Activated naive CD8-positive, alpha-beta T cell treated with anti-CD3 and anti-CD28 coated beads, Interleukin-2, amount 50 U/mL, for 16 hours (primary cell): Measurements from ENCODE around the gene CHP2.
"Not testable (repeated sequence)": the region's sequence is repeated elsewhere in the genome, so short reads cannot be mapped to it uniquely, and the experiment has no call there.

Experiments used
- DNase-seq: peaks from one replicate; pipeline ENCODE4 v3.0.0-alpha.2; 2020; ENCODE audit warnings: low read depth, low spot score

The CHP2 gene

DNA sequence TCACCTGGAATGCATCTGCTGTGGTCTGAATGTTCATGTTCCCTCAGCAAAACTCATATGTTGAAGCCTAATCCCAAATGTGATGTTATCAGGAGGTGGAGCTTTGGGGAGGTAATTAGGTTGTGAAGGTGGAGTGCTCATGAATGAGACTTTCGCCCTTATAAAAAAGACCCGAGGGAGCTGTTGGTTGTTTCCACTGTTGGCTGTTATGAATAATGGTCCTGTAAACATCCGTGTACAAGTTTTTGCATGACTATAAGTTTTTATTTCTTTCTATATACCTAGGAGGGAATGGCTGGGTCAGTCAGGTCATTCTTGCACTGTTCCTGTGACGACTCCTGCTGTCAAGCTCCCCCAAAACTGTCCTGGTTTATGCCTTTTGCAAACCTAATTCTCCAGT is 9.6 kb upstream of the CHP2 start:
- DNase-seq: no peak

DNA sequence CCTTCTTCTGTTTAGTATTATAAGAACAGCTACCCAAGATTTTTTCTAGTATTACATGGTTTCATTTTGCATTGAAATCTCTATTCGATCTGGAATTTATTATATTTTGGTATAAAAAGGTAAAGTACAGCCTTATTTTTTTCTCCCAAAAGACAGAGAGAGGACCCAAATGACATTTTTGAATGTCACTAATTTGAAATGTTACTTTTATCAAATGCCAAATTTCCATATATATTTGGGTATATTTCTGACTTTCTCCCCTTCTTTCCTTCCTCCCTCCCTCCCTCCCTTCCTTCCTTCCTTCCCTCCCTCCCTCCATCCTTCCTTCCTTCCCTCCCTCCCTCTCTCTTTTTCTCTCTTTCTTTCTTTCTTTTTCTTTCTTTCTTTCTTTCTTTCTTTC is 6.2 kb upstream of the CHP2 start:
- no peak for DNase-seq

DNA sequence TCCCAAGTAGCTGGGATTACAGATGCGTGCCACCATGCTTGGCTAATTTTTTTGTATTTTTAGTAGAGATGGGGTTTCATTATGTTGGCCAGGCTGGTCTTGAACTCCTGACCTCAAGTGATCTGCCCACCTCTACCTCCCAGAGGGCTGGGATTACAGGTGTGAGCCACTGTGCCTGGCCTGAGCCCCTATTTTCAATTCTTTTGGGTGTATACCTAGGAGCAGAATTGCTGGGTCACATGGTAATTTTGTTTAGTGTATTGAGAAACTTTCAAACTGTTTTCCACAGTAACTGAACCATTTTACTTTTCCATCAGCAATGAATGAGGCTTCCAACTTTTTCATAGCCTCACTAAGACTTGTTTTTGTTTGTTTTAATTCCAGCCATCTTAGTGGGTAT is 3.8 kb upstream of the CHP2 start:
- DNase-seq: not testable (repeated sequence)

DNA sequence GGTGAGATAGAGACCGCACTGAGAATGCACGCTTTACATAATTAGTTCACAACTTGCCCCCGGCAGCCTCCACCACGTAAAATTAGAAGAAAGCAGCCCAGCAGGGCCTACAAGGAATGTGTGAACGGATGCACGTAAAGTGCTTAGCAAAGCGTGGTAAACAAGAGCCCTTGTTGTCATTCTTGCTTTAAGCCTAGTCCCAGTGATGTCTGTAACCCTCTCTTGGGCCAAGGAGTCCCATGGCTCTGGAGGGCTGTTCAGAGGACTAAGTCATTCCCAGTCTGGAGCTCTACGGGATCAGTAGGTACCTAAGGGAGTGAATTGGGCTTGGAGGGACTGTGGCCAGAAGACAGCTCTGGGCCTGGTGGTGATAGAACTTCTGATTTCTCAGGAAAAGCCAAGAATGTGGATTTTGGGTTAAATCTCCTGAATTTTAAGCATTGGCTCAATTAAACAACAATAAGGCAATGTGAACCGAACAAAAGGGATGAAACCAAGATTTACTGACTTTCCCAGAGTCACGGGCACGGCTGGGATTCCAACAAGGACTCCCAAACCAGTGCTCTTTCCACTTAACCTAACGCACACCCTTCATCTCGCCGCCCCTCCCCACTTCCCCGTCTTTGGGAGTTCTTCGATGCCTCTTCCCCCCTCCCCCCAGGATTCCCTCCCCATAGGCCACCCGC is 775 bp upstream of the CHP2 start:
- no peak for DNase-seq

DNA sequence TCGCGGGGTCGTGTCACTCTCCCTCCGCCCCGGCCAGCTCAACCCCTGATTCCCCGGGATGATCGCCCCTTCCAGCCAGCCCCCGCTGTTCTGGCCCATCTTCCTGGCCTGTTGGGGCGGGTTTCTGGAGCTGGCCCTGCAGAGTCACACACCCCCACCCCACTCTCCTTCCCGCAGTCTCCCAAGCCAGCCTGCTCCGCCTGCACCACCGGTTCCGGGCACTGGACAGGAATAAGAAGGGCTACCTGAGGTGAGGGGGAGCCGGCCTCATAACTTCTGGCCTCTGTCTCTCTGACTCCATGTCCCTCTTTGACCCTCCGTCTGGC is 621 bp downstream of the CHP2 start:
- DNase-seq: no peak

DNA sequence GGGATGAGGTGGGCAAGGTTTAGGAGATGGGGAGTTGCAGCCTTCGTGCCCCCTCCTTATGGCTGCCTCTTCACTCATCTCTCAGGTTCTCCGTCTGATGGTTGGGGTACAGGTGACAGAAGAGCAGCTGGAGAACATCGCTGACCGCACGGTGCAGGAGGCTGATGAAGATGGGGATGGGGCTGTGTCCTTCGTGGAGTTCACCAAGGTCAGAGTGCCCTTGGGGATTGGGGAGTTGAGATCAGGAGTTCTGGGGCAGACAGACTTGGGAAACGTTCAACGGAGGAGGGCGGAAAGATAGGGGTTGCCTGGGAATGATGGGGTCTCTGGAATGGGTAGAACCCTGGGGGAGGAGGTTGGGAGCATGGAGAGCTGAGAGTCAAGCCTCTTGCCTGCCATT is 2.3 kb downstream of the CHP2 start:
- DNase-seq: no peak

DNA sequence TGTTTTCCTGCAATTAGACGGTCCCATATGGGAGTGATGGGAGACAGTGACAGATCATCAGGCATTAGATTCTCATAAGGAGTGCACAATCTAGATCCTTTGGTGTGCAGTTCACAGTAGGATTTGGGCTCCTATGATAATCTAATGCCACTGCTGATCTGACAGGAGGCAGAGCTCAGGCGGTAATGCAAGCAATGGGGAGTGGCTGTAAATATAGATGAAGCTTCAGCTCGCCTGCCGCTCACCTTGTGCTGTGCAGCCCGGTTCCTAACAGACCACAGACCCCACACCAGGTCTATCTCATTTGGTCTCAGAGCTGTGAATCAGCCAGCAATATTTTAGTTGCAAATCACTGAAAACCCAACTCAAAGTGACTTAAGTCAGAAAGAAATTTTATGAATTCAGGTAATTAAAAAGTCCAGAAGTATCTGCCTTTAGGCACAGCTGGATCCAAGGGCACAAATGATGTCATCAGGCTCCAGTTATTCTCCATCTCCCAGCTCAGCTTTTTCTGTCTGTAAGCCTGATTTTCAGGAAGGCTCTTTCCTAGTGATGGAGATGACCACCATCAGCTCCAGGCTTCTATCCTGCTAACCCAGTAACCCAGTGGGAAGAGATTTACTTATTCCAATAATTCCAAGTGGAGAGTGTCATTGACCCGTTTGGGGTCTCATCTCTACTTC is 3.3 kb downstream of the CHP2 start:
- DNase-seq: no peak

DNA sequence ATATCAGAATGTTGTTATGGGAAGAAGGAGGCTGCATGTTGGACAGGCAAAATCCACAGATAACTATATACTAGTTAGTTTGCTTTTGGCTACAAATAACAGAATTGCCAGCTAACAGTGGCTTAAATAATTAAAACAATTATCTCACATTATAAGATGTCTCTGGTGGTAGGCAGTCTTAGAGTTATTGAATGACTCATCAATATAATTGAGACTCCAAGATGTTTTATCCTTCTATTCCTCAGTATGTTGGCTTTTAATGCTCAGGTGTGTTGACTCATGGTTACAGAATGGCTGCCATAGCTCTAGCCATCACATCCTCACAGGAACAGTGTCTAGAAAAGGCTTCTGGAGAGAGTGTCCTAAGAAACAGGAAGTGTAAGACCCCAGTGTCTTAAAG is 11.1 kb downstream of the CHP2 start:
- DNase-seq: no peak

DNA sequence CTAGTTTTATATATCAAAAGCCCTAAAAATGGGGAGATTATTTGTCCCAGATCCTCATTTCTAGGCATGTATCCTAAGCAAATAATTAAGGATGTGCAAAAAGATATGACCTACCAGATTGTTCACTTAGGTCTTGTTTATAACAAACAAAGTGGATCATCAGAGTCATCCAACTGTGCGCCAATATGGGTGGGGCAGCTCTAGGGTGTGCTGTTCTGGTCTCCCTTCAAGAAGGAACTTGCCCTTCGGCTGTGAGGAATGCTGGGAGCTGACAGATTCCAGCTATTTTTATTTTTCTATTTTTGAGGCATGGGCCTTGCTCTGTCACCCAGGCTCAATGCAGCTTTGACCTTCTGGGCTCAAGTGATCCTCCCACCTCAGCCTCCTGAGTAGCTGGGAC is 13.8 kb downstream of the CHP2 start:
- DNase-seq: no peak

DNA sequence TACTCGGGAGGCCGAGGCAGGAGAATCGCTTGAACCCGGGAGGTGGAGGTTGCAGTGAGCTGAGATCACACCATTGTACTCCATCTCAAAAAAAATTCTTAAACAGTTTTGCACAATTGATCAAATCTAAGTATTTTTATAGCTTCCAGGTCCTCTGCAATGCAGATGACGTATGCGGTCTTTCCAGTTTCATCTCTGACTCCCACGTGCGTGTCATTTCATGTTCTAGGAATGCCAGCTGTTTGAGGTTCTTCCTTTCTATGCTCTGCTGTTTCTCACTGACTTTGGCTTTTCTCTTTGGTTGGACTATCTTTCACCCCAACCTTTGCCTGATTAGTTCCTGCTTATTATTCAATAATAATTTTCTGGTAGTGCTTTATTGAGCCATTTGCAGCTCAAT is 16.2 kb downstream of the CHP2 start:
- no peak for DNase-seq

DNA sequence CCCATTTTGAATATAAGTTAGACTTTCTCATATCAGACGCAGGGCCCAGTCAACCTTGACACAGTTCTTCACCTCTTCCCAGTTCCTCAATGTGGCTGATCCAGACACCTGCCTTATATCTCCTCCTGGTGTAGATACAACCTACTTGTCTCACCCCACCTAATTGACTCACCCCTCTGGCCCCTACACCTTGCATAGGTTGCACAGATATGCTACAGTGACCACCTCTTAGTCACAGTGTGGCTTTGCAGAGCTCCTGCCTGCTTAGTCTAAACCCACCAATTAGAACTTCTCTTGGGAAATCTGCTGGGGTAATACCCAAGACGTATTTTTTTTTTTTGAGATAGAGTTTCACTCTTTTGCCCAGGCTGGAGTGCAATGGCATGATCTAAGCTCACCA is 16.8 kb downstream of the CHP2 start:
- DNase-seq: no peak

DNA sequence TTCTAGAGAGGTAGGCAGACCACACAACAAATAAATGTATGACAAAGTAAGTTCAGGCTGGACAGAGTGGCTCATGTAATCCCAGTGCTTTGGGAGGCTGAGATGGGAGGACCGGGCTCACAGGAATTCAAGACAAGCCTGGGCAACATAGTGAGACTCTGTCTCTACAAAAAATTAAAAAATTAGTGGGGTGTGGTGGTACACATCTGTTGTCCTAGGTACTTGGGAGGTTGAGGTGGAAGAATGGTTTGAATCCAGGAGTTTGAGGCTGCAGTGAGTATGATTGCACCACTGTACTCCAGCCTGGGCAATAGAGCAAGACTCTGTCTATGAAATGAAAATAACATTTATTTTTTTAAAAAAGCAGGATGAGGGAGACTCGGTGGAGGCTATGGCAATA is 18.5 kb downstream of the CHP2 start:
- no peak for DNase-seq

DNA sequence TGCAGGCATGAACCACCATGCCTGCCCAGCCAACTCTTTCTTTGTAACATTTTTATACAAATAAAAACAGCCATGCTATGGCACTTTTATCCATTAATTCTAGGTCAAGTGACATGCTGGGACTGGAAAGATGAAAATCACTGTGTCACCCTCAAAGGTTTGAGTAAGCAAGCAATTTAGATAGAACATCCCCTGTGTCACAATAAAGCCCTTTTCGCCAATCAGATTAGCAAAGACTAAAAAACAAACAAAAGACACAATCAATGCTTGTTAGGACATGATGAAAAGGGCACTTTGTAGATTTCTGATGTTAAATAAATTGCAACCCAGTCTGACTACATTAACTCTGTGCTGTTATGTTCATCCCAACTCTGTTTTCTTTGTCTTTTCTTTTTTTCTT is 26.4 kb downstream of the CHP2 start:
- no peak for DNase-seq

DNA sequence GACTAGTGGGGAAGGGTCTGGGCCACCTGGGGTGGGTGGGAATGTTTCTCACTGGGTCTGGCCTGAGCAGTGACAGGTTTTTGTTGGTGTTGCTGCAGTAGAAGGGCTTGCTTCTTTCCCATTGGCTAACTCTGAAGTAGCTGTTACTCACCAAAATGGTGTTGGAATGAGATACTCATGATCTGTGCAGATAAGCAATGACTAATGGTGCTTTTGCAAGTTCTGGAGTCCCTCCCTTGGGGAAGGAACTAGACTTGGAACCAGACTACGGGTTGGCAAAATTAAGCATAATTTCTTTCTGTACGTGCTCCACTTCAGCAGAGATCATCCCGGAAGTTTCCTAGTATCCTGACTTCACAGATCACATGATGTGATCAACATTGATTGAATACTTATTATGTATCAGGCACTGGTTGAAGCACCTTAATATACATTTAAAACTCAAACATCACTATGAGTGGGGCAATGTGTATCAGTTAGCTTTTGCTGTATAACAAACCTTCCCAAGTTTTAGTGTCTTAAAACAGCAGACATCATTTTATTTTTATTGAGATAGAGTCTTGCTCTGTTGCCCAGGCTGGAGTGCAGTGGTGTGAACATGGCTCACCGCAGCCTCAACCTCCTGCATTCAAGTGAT is 30.1 kb downstream of the CHP2 start:
- DNase-seq: no peak

DNA sequence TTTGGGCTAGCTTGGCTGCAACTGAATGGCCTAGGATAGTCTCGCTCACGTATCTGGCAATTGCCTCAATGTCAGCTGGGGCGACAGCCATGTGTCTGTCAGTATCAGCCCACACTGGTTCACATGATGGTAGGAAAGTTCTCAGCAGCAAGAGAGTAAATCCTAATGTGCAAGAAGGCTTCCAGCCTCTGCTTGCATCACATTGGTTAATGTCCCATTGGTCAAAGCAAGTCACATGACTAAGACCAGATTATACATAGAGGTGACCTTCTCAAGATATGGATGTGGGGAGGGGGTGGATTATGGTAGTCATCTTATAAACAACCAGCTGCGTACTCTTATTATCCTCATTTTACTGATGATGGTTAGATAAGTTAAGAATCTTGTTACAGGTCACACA is 31.0 kb downstream of the CHP2 start:
- DNase-seq: no peak

DNA sequence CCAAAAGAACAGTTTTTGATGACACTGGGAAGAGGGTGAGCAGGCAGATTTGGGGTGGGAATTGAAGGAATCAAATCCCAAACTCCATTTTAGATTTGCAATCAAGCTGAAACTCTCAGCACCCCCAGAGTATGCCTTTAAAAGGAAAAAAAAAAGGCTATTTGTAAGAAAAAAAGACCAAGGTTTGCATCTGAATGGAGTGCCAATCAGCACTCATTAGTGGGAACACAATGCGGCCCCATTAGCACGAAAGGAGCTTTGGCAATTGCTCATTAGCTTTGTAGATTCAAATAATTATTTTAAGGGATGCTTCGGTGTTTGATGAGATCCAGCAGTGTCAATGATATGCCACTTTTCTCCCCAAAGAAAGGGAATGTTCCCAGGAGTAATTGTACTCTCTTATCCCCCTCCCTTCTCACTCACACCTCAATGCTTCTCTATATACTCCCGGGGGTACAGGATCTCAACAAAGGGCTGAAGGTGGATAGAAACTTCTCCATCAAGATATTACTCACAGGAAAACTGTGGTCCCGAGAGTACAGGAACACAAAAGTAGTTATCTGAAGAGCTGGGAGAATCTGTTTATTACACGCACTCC is 32.2 kb downstream of the CHP2 start:
- no peak for DNase-seq

DNA sequence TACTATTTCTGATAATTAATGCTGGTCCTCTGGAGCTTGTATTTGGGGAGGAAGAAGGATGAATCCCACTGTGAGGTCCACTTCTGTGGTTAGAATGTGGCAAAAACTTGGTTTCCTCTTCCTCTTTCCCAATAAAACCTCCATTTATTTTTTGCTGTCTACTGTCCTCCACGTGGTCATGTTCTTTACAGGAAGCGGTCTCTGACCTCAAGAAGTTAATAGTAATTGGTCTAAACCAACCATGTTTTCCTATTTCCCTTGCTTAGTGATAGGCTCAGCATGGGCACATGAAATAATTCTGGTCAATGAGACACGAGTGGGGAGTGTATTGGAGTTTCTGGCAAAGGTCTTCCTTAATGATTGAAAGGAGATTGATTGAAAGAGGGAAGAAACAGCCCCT is 33.9 kb downstream of the CHP2 start:
- no peak for DNase-seq

DNA sequence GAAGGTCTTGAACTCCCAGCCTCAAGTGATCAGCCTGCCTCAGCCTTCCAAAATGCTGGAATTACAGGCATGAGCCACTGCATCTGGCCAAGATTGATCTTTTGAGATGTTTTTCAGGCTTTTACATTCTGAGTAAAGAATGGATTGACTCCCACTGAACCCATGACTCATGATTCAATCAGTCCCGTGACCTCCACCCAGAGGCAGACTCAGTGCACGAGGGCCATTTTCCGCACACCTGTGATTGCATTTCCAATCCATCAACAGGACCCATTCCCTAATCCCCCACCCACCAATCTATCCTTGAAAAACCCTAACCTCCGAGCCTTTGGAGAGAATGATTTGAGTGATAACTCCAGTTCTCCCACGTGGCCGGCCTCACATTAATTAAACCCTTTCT is 40.6 kb downstream of the CHP2 start:
- no peak for DNase-seq

DNA sequence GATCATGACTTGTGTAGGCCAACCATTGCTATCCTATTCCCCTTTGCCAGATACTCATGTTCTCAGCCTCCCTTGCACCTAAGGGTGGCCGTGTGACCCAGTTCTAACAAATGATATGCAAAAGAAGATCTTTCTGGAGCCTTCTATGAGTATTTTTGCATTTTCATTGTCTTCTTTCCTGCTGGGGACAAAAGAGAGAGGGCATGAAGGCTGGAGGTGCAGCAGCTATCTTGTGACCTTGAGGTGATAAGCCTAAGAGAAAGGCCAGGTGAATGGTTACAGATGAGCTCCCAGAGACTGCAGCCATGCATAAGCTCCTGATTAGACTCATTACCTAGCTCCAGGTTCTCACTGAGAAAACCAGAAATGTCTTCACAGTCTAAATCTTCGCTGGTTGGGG is 42.1 kb downstream of the CHP2 start:
- no peak for DNase-seq

DNA sequence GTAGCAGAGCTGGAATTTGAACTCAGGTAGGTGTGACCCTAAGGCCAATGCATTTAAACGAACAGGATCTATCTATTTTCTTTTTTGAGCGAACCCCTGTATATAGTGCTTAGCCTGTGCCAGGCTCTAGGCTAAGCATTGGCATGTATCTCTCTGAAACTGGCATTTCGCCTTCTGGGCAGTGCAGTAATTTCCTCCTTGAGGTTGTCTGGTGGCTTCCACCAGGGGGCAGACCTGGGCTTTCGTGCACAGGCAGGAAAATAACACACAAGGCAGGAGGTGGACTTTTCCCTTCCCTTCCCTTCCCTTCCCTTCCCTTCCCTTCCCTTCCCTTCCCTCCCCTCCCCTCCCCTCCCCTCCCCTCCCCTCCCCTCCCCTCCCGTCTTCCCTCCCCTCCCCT is 46.6 kb downstream of the CHP2 start:
- peak; percentile 60 for DNase-seq

DNA sequence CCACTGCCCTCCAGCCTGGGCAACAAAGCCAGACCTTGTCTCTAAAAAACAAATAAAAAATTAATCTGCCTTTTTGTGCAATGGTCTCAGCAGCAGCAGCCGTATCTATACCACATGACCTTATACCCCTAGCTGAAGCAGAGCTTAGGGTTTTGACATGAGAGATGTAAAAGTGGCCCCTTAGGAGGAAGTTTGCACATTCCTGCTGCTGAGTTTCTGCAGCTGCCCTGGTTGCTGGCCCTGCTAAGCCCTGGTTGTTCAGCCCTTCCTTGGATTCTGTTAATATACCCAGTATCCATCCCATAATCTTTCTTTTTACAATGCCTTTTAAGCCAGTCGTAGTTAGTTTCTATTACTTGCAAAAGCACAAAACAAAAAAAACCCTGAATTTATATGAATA is 48.0 kb downstream of the CHP2 start:
- DNase-seq: no peak

DNA sequence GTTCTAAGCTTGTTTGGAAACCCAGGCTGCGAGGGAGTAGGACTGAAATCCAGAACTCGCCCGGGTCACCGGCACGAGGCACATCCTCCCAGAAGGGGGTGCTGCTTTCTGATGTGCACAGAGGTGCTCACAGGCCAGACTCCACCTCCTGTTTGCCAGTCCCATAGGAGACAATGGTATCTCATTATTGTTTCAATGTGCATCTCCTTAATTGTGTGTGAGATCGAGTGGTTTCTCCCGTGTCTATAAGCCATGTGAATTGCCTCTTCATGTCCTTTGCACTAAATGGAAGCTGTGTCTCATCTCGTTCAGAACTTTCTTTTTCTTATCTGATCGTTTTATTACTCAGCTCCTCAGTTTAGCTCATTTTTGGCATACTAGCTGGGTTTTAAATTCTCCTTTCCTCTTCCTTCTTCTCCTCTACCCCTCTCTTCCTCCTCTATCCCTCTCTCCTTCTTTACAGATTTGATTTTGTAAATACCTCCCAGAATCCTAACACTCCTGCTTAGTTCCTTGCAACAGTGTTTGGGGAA is 48.8 kb downstream of the CHP2 start:
- peak; percentile 45 for DNase-seq

DNA sequence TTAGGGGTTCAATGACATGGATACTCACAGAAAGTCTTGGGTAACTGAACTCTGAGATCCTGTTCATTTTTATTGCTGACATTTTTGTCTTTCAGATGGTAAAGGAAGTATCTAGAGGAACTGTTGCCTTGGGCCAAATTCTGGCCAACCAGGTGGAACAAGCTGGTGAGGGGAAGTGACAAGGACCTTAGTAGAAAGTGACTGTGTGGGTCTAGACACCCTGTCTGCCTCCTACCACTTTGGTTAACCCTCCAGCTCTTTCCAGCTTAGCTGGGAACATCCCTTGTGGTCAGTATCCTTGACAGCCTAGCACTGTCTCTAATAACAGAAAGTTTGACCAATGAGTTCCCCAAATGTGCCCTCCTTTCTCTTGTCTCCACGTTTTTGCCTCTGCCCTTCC is 52.2 kb downstream of the CHP2 start:
- no peak for DNase-seq
